HG03095 (cell line): ENCODE measurements around the gene RAB3A.
"Not testable (repeated sequence)": the region's sequence is repeated elsewhere in the genome, so short reads cannot be mapped to it uniquely, and the experiment has no call there.

Source experiments
- ATAC-seq: cut with Tn5 transposase; IDR thresholded peaks from one replicate; pipeline ENCODE4 v1.9.1; 2021; ENCODE audit warnings: moderate library complexity; ENCODE audit not compliant: unreplicated experiment

RAB3A gene

DNA sequence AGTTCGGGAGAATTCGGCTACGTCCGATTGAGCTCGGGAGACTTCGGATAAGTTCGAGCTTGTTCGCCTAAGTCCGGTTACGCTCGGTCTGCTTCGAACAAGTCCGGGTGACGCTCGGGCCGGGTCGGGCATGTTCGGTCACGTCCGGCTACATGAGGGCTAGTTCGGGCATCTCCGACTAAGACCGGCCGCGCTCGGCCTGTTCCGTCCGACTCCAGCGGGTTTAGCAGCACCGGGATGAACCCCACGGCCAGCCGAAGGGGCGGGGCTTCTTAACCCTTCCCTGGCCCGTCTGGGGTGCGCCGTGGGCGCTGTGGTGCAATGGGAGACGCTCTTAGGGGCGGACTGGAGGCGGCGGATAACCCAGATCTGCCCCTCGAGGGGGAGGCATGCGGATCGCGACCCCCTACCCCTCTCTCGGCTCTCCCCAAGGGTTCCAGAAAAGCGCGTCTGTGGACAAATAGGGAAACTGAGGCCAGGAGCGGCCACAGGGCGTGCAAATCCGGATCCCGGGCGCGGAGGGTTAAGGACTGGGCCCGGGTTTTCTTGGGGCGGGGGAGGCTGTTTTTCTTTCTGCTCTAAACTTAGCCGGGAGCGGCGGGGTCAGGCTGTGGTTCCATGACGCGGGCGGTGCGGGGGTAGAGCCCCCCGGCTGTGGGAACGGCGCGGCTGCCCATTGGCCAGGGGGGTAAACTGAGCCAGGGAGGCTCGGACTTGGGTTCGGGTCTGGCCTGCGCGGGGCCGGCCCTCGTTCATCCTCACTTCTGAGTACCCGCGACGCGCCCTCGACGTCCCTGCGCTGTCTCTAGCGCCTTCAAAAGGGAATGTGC is 20.9 kb upstream of the RAB3A start:
- ATAC-seq = peak; percentile 83

DNA sequence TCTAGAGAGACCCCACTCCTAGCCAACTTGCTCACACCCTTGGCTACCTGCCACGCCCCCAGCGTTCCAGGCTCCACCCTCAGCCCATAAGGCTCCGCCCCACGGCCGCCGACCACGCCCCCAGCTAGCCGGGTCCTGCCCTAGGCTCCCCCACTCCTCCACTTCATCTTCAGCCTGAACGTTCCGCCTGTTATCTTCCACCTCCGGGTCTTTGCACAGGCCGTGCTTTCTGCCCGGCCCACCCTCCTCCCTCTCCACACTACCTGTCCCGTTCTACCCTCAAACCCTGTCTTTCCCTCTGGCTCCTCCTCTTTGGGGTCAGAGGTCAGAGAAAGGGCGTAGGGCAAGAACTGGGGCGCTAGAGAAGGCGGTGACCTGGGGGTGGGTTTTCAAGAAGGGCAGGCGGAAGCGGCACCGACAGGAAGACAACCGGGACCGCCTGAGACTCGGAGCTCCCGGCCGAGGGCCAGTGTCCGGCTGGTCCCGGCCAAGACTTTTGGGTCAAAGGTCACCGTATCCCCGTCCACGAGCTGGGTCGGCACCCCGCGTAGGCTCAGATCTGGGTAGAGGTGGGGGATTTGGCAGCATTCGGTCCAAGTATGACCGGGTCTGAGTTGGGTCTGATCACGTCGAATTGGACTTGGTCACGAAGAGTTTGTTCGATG is 20.1 kb upstream of the RAB3A start:
- no peak for ATAC-seq

DNA sequence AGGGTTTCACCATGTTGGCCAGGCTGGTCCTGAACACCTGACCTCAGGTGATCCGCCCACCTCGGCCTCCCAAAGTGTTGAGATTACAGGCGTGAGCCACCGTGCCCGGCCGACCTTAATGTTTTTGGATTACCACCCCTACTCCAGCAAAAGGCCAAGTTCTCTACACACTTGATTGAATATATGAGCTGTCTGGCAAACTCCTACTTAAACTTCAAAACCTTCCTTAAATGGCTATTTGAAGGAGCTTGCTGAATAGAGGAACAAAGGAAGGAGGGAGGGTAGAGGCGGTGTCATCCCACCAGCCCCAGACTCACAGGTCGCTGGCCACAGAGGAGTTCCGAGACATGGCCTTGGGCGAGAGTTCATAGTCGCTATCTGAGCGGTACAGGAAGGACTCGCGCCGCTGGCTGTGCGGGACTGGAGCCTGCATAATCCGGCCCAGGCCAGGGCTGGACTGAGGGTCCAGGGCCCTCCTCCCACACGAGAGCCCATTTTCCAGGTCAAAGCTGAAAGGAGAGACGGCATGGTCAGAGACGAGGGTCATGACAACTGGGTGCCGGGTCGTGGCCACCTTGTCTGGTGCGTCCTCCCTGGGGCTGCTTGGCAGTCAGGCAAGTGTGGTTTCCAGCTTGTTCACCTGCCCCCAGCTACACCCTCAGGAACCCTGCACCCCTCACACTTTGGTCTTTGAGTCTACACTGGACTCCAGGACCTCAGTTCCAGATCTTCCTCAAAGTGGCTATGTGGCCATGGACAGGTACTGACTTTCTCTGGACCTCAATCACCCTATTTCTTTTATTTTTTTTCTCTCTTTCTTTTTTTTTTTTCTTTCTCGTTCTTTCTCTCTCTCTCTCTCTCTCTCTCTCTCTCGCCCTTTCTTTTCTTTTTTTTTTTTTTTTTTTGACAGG is 18.2 kb upstream of the RAB3A start:
- no peak for ATAC-seq

DNA sequence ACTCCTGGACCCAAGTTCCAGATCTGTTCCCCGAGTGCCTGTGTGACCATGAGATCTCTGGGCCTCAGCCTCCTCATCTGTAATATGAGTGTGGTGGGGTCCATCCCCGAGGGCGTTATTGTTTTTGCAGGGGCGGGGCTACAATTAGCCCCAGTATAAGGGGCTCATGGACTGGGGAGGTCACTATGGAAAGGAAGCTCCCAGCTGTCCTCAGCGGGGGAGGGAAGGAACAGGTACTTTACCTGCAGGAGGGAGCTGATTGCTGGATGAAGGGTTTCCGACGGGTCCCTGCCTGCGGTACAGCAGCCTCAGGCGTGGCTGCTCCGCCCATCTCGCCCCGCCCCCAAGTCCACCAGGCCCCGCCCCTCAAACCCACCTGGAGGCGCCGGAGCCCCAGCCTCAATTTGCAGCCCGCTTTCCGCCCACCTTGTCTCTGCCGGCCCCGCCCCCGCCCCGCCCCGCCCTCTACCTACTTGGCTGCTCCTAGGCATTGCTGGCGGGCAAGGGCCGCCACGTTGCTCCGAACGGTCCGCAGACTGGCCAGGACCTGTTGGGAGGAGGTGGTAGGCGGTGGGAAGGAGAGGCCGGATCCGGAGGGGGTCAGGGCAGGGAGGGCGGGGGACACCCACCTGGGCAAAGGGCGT is 16.9 kb upstream of the RAB3A start:
- ATAC-seq = no peak

DNA sequence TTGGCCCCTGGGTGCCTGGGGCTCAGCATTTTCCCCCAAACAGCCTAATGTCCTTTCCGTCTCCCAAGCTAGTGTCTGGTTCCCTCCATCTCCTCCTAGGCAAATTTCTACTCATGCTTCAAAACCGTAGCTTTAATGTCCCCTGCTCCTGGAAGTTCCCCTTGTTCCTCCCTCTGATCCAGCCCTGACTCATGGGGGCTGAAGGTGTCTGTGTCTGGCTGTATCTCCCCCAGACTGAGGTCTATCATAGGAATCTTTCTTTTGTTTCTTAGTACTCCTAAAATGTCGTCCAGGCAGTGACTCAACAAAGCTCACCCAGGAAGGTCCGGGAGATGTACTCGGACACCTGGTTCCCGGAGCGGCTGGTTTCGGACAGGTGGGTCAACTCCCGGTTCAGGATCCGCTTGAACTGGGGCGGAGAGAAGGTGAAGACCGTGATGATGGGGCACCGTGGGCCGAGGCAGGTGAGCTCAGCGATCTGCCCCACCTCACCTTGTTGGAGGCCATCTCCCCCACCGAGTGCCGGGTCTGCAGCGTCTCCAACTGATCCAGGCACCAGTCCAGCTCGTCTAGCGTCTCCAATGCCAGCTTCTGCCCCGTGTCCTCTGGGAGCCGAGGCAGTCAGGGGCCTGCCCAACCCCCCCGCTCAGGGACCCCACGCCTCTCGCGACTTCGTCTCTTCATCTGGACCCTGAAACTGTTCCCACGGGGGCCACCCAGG is 16.2 kb upstream of the RAB3A start:
- no peak for ATAC-seq

DNA sequence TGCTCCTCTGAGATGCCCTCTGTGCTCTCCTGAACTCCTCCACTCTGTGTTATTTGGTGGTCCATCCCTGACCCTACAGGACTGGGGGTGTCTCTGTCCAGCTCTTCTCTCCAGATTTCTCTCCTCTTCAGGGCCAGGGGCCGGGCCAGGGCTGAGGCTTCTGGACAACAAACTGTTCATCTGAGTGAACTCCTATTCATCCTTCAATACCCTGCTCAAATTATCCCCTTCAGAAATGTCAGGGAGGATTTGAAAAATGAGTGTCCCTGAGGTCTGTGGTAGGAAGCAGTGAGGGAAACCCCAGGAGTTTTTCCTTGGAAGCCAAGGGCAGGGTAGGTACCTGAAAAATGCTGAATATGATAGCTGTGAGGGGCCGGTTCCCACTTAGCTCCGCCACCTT is 14.8 kb upstream of the RAB3A start:
- no peak for ATAC-seq

DNA sequence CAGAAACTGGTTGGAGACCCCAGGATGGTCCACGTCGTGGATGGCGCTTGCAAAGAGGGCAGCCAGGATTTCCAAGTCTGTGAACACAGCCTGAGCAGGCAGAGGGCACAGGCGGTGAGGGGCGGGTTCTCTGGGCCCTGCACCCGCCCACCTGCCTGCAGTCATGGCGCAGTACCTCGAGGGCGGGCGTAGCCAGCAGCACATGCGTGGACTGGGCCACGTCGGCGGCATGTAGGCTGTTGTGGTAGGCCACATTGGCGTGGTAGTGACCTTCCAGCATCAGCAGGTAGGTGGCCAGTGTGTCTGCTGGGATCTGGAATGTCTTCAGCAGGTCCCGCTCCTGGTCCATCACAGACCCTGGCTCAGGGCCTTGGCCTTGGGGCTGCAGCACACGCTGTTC is 14.3 kb upstream of the RAB3A start:
- ATAC-seq = no peak

DNA sequence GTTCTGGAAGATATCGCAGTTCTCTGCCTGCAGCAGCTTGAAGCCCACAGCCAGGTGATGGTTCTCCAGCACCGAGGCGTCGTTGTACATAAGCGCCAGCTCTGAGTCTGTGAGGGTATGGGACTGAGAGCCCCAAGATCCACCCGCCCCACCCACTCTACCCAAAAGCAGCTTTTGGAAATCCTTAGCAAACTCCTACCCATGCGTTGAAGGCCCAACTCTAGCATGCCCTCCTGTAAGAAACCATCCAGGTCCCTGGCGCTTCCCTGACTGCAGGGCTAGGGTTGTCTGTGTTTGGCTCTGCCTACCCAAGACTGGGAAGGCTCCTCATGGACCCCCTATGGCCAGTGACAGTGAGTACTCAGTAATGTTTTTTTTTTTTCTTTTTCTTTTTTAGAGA is 12.9 kb upstream of the RAB3A start:
- no peak for ATAC-seq

DNA sequence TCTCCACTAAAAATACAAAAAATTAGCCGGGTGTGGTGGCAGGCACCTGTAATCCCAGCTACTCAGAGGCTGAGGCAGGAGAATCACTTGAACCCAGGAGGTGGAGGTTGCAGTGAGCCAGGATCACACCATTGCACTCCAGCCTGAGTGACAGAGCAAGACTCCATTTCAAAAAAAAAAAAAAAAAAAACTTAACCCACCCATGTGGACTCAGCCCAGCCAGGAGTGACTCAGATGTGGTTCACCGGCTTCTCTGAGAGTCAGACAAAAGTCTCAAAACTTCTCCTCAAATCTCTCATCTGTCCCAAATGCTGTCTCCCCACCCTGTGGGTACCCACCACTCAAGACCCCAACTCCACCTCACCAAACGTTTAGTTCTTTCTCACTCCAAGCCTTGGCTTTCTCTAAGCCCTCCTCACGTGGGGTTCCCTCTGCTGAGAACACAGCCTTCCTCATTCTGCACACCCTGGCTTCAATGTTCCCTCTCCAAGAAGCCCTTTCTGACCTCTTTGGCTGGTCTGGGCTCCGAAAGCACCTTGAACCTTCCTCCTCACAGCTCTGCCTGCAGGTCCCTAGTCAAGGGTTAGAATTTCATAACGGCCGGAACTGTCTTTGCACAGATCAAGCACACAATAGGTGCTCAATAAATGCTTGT is 11.1 kb upstream of the RAB3A start:
- ATAC-seq = no peak

DNA sequence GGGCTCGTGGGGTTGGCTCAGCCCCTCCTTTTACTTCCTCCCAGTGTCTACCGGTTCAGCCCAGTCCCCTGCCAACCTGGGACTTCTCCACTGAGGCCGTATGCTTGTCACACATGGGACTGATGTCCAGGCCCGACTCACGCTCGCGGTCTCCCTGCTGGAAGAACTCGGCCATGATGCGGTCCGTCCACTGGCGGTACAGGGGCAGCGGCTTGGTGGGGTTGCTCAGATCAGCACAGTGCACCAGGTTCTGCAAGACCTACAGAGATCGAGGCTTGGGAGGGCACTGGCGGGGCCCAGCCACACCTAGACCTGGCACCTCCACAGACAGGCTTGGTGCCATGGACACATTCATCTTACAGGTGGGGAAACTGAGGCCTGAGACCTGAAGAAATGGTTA is 7.8 kb upstream of the RAB3A start:
- no peak for ATAC-seq

DNA sequence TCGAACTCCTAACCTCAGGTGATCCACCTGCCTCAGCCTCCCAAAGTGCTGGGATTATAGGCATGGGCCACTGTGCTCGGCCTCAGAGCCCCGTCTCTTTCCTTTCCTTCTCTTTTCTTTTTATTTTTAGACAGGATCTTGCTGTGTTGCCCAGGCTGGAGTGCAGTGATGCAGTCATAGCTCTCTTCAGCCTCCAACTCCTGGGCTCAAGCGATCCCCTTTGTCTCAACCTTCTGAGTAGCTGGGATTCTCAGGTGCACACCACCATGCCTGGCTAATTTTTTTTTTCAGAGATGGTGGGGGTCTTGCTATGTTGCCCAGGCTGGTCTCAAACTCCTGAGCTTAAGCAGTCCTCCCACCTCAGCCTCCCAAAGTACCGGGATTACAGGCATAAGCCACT is 6.1 kb upstream of the RAB3A start:
- not testable (repeated sequence) for ATAC-seq

DNA sequence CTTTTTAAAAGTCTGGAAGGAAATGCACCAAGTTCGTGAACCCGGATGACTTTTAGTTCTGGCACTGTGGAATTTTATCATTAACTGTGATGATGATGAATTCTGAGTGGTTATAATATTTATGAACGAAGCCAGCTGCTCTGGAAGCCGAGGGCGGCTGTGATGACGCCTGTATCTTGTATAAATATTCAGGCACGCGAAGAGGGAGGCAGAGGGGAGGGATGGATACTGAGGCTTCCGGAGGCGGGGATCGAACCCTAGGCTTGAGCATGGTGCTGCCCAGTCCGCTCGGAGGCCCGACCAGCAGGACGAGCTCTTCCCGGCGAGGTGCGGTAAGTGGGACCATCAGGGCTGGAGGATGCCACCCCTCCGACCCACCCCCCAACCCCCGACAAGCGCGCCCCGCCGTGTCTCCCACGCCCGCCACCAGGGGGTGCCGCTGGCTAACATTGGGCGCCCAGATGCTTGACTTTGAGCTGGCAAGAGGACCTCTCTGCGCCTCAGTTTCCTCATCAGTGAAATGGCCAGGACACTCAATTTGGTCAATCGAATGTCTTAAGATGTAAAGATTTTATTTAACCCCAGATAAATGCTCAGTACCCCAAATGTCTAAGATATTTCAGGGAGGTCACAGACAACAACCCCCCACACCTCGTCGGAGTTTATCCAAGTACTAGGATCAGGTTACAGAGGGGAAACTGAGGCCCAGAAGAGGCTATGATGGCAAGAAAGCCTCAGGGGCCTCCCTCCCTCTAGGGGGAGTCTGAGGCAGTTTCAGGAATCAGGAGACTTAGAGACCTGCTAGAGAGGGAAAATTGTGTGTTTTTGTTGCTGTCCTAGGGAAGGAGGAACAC is 4.5 kb upstream of the RAB3A start:
- no peak for ATAC-seq

DNA sequence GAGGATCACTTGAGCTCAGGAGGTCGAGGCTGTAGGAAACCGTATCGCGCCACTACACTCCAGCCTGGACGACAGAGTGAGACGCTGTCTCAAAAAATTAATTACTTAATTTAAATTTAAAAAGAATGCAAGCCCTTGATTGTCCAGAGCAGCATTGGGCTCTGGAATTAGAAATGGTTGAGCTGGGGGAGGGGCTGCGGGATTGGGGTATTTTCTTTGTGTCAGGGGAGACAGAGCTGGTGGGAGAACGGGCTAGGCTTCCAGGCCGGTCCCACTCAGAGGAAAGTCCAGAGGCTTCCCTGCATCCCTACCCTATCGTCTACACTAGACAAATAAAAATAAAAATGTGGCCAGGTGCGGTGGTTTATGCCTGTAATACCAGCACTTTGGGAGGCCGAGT is 2.2 kb upstream of the RAB3A start:
- ATAC-seq = no peak

DNA sequence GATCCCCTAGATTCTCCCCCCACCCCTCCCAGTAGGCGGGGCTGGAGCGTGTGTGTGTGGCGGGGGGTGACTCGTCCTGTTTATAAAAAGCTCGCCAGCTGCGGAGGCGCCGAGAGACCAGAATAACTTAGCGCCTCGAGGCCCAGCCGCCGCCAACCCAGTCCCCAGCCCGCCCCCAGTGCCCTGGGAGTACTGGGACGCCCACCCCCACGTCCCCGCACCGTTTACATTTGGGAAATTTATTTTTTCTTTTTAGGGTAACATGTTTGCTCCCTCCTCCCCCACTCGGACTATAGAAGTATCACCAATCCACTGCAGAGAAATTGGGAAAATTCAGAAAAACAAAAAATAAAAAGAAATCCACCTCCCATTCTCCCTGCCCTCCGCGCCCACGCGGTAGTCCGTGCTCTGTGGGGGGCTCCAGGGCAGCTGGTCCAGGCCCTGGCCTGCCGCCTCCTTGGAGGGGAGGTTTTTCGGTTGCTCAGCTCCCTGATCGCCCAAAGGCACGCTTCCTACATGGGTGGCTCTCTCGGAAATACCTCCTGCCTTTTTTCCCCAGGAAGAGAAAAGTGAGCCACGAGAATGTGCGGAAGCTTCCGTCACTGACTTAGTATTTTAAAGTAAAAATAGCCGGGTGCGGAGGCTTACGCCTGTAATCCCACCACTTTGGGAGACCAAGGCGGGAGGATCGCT is 1.5 kb upstream of the RAB3A start:
- no peak for ATAC-seq

DNA sequence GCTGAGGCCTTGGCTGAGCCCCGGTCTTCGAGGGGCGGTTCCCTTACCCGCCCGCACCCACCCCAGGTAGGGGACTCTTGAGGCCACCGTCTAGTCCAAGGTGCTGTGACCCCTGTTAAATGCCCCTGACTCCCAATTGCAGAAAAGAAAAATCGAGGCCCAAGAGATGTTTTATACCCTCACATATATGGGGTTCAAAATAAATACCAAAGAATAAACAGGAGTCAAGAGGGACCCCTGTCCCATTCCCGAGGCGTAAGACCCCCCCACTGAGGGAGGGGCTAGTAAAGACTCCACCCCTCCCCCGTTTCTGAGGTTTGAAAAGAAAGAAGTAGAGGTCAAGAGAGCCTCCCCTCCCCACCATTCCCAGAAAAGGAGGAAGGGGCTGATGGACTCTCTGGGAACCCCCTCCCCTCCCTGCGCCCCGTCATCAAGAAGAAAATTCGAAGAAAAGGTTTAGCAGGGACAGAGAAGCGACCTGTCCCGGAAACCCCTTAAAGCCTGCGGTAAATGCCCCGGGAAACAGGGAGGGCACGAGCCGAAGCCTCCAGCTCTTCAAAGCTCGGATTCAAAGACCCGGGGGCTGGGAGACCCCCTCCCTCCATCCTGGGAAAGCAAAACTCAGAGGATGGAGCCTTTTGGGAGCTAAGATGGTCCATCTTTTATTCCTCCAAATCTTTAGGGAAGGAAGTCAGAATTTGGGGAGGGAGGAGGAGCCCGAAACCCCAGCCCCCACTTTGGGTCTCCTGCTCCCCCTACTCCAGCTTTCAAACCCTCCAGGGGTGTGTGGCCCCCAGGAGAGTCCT is 755 bp upstream of the RAB3A start:
- ATAC-seq = peak; percentile 10

DNA sequence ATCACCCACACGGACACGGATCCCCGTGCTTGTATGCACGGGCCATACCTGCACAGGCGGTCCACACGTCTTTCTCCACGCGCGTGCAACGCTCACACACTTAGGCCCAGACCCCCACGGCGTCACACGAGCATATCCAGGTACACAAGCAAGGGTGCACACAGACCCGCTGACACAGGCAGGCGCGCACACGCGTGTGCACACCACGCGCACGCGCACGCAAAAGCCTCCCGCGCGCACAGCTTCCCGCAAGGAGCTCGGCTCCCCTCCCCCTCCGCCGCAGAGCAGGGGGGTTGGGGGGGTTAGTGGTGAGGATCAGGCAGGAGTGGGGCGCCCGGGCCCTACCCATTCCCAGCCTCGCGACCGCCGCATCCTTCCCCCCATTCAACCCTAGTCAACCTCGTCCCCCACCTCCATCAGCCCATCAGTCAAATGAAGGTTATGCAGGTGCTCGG is 407 bp downstream of the RAB3A start:
- ATAC-seq = peak; percentile 7

DNA sequence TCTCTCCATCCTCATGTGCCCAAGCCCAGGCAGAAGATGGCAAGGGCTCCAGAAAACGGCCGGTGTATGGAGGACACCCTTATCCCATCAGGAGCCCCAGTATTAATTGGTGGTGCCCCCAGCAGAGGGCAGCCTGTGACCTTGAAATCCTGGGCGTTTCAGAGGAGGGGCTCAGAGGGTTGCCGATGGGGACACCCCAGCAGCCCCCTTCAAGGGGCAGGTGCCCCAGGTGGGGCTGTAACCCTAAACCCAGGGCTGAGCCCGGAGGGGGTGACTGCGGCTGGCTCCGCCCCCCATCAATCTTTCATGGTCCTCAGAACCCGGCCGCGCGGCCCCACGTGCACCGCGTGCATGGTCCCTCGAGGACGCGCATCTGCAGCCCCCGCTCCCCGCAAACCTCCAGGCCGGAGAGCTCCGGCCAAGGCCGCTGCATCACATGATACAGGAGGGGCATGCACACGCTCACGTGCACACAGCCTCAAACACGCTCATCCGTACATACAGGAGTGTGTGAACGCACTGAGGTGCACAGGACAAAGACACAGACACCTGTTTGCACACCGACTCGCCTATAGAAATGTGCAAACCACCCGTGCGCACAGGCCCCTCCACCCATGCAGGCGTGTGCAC is 949 bp downstream of the RAB3A start:
- no peak for ATAC-seq
